Ovary (tissue), 3 donors: ENCODE results near the gene FRMD4A.

Source experiments
- CTCF ChIP-seq, 3 donors: fragments of 450-650 bp in 2 of 3; fragments of 200-600 bp in 1 of 3; IDR thresholded peaks; one replicate each; pipeline versions ENCODE4 v1.5.1 to v1.8.0; 2016 to 2022; ENCODE audit warnings: antibody characterized with exemption in 3 of 3, mild to moderate bottlenecking in 1 of 3
- EP300 ChIP-seq: sonication (generic); formaldehyde crosslinking; IDR thresholded peaks from one replicate; pipeline ENCODE4 v1.6.1; 2017; ENCODE audit warnings: antibody characterized with exemption
- POLR2A ChIP-seq: fragments of 450-650 bp; IDR thresholded peaks from one replicate; pipeline ENCODE4 v1.6.1; 2017; ENCODE audit warnings: antibody characterized with exemption, mild to moderate bottlenecking, moderate library complexity
- donor health status: DM: no; HTN: no; CAD: no.

- TF ChIP-seq CTCF (IDR thresholded peaks at IDR 0.05) (no peak), EP300 (no peak), POLR2A (no peak)
Measured at GRCh38 chr10:13706604-13707003, 624.1 kb downstream of the FRMD4A start.
